ENCODE results near the gene ZC3H4. TPM values are rescaled to one million over a fixed set of nuclear protein-coding genes. Genes with fewer than 3 reads are reported as not detected.

Gene ZC3H4
- total and polyA plus RNA-seq, 2 of the 8 experiments (the other 6 are each of a cell fraction or from before 2014, with no cell fraction given), result 6.6 to 92.0 TPM

GRCh38 chr19:47063874-47064273, 49.7 kb downstream of the ZC3H4 start:
- Histone ChIP-seq H3K14ac (ENCODE audit: insufficient read length) (no peak overlapping the region), H3K4me1 (replicated peaks in 1 of 4; ENCODE audit: control insufficient read depth in 3 of 4, insufficient read depth in 4 of 4, low read length in 3 of 4) (no peaks in the 10 kb centered on the region; a peak in 1 of 7 replicates), H3K23ac (ENCODE audit: insufficient read length) (no peak overlapping the region), H3K4me3 (ENCODE audit: extremely low read depth in 1 of 4, insufficient read depth in 2 of 4, low read depth in 3 of 4, low read length in 4 of 4) (no peak overlapping the region), H3K4ac (replicated peaks; ENCODE audit: insufficient read length, low read depth, low read length) (no peak overlapping the region), H2BK15ac (ENCODE audit: low read length) (no peak overlapping the region), H4K5ac (ENCODE audit: insufficient read length, low read depth, low read length) (no peak overlapping the region), H3K9ac (replicated peaks in 1 of 4; ENCODE audit: extremely low read depth in 1 of 4, low read depth in 3 of 4, low read length in 3 of 4) (no peak overlapping the region), H3K79me2 (ENCODE audit: control insufficient read depth in 1 of 2, insufficient read depth in 2 of 2, low read length in 2 of 2) (no peaks in the 10 kb centered on the region), H2BK120ac (replicated peaks; ENCODE audit: low read depth, low read length) (no peak overlapping the region), H3K56ac (replicated peaks; ENCODE audit: insufficient read length, low read depth, low read length) (no peak overlapping the region), H2AK5ac (ENCODE audit: low read depth, low read length) (no peak overlapping the region), H3K36me3 (ENCODE audit: control insufficient read depth in 2 of 4, insufficient read depth in 4 of 4, low read length in 3 of 4) (peaks cover 2 to 38% (median 21%) of the 10 kb centered on the region in 4 experiments), H4K20me1 (replicated peaks in 1 of 2; ENCODE audit: control insufficient read depth in 1 of 2, insufficient read depth in 2 of 2, low read length in 2 of 2) (peaks cover 0 to 3% of the 10 kb centered on the region in 2 experiments), H2BK20ac (ENCODE audit: low read length) (no peak overlapping the region), H4K91ac (replicated peaks; ENCODE audit: insufficient read length, low read length) (no peak overlapping the region), H2BK5ac (ENCODE audit: low read depth, low read length) (no peak overlapping the region), H3K27ac (ENCODE audit: low read depth, low read length) (no peak overlapping the region), H3K23me2 (ENCODE audit: low read depth, low read length) (no peaks in the 10 kb centered on the region), H2AFZ (ENCODE audit: low read length) (no peak overlapping the region), H3K18ac (ENCODE audit: extremely low read depth, low read length) (no peak overlapping the region), H3K4me2 (ENCODE audit: insufficient read depth in 1 of 2, low read depth in 2 of 2, low read length in 2 of 2) (no peak overlapping the region), H3K79me1 (ENCODE audit: low read depth, low read length) (no peaks in the 10 kb centered on the region; the same call in 1 of the 2 replicates), H4K8ac (ENCODE audit: extremely low read depth, insufficient read depth, low read length) (peak overlapping the region; percentile 11; the same call in 1 of the 2 replicates), H2BK12ac (ENCODE audit: low read depth, low read length) (no peak overlapping the region), H3K27me3 (replicated peaks in 1 of 4; ENCODE audit: control insufficient read depth in 3 of 4, extremely low read depth in 1 of 4, insufficient read depth in 3 of 4, low read length in 3 of 4) (no peaks in the 10 kb centered on the region), H3K9me3 (ENCODE audit: insufficient read depth in 2 of 2, low read depth in 1 of 2, low read length in 1 of 2) (no peaks in the 10 kb centered on the region)
- ChIA-PET POLR2A (ENCODE audit: partially characterized antibody) (interaction anchor here (0.6 to 2.5 kb wide), 14 partner anchors 9 to 158 kb away, joined by 3 to 8 read pairs (median 3); partner anchors contain the start of gene ZC3H4), CTCF (ENCODE audit: partially characterized antibody) (interaction anchor here (0.5 to 3.9 kb wide), 14 partner anchors 9 to 373 kb away, joined by 3 to 15 read pairs (median 3); no protein-coding TSS in a partner anchor)
- no peak for TF ChIP-seq KDM1A (IDR thresholded peaks at IDR 0.05; ENCODE audit: borderline replicate concordance, low read length)
- no peak for TF ChIP-seq TBP (IDR thresholded peaks at IDR 0.05; ENCODE audit: low read depth, low read length)
- no peak for TF ChIP-seq EZH2 (IDR thresholded peaks at IDR 0.05; ENCODE audit: low read depth, low read length, severe bottlenecking)
- TF ChIP-seq KDM5A (IDR thresholded peaks at IDR 0.05; ENCODE audit: low read length), result no peak
- TF ChIP-seq ASH2L (IDR thresholded peaks at IDR 0.05; ENCODE audit: low read length), result no peak
- no peak for TF ChIP-seq RXRA (IDR thresholded peaks at IDR 0.05; ENCODE audit: insufficient read depth, low read depth, low read length)
- TF ChIP-seq NANOG (IDR thresholded peaks at IDR 0.05; ENCODE audit: insufficient read depth, low read depth, low read length, poor library complexity, severe bottlenecking), result no peak
- TF ChIP-seq TAF1 (IDR thresholded peaks at IDR 0.05; ENCODE audit: low read depth, low read length), result no peak
- no peak for TF ChIP-seq RAD21 (IDR thresholded peaks at IDR 0.05 in 1 of 2, conservative IDR thresholded peaks at IDR 0.05 in 1 of 2; ENCODE audit: low read depth in 2 of 2, low read length in 2 of 2)
- TF ChIP-seq POLR2A (IDR thresholded peaks at IDR 0.05; ENCODE audit: control extremely low read depth in 1 of 2, low read depth in 2 of 2, low read length in 2 of 2), result no peak
- TF ChIP-seq SP4 (IDR thresholded peaks at IDR 0.05; ENCODE audit: low read length), result no peak
- TF ChIP-seq ATF3 (IDR thresholded peaks at IDR 0.05; ENCODE audit: insufficient read depth, low read depth, low read length), result no peak
- WGBS, 2 experiments (ENCODE audit: extremely low coverage in 1 of 2, insufficient coverage in 1 of 2, insufficient read length in 1 of 2, insufficient replicate concordance in 2 of 2, low coverage in 1 of 2, low lambda C conversion rate in 2 of 2, missing lambda C conversion rate in 1 of 2), result 91% methylated on average over 6 of the region's 6 CpGs; no CpG with 5 or more reads in 1 of the 2 experiments
- no peak for FAIRE-seq
- no peak for DNase-seq (ENCODE audit: low read depth in 1 of 2, low spot score in 2 of 2)
